HEK293T (cell line): ENCODE results near the gene ETFRF1.

Experiments used
- CTCF ChIA-PET: fragments of 350-600 bp; formaldehyde crosslinking; extraction: SDS; loops from one replicate; lab custom pipeline; 2021; ENCODE audit warnings: antibody characterized with exemption, inconsistent platforms; lab: Yijun Ruan, JAX
- POLR2A ChIA-PET: fragments of 350-600 bp; formaldehyde crosslinking; extraction: SDS; loops from one replicate; lab custom pipeline; 2020; ENCODE audit warnings: antibody characterized with exemption, inconsistent platforms; lab: Yijun Ruan, JAX
- DNase-seq: peaks from one replicate; pipeline ENCODE4 v3.0.0; 2012; ENCODE audit warnings: mixed read lengths; ENCODE audit errors: extremely low spot score
- ARNT ChIP-seq: fragments of 450-650 bp; IDR thresholded peaks from 2 replicates; pipeline ENCODE4 v1.6.1; 2017; ENCODE audit warnings: mild to moderate bottlenecking
- BHLHE40 ChIP-seq: fragments of 450-650 bp; IDR thresholded peaks from 2 replicates; pipeline ENCODE4 v1.6.1; 2016; ENCODE audit warnings: mild to moderate bottlenecking, moderate library complexity, borderline replicate concordance
- CTBP1 ChIP-seq: fragments of 450-650 bp; IDR thresholded peaks from 2 replicates; pipeline ENCODE4 v1.6.1; 2016; ENCODE audit warnings: borderline replicate concordance
- ELF4 ChIP-seq: fragments of 450-650 bp; IDR thresholded peaks from 2 replicates; pipeline ENCODE4 v1.6.1; 2017; ENCODE audit warnings: antibody characterized with exemption
- FOXA1 ChIP-seq: fragments of 450-650 bp; IDR thresholded peaks from 2 replicates; pipeline ENCODE4 v1.6.1; 2016; ENCODE audit warnings: mild to moderate bottlenecking
- FOXK2 ChIP-seq: fragments of 450-650 bp; IDR thresholded peaks from 2 replicates; pipeline ENCODE4 v1.6.1; 2016; ENCODE audit warnings: mild to moderate bottlenecking
- FOXM1 ChIP-seq: fragments of 450-650 bp; IDR thresholded peaks from 2 replicates; pipeline ENCODE4 v1.6.1; 2017; ENCODE audit warnings: mild to moderate bottlenecking, borderline replicate concordance
- HDGF ChIP-seq: fragments of 450-650 bp; IDR thresholded peaks from 2 replicates; pipeline ENCODE4 v1.6.1; 2017; ENCODE audit warnings: antibody characterized with exemption, borderline replicate concordance
- L3MBTL2 ChIP-seq: fragments of 450-650 bp; conservative IDR thresholded peaks from 2 replicates; pipeline ENCODE4 v1.6.1; 2016; ENCODE audit warnings: mild to moderate bottlenecking
- LEF1 ChIP-seq: fragments of 450-650 bp; IDR thresholded peaks from 2 replicates; pipeline ENCODE4 v1.6.1; 2017; ENCODE audit warnings: mild to moderate bottlenecking, borderline replicate concordance
- NFRKB ChIP-seq: fragments of 450-650 bp; IDR thresholded peaks from 2 replicates; pipeline ENCODE4 v1.6.1; 2016; ENCODE audit warnings: mild to moderate bottlenecking, moderate library complexity
- SP1 ChIP-seq: fragments of 450-650 bp; IDR thresholded peaks from 2 replicates; pipeline ENCODE4 v1.6.1; 2017
- SUZ12 ChIP-seq: fragments of 450-650 bp; IDR thresholded peaks from 2 replicates; pipeline ENCODE4 v1.6.1; 2016; ENCODE audit warnings: mild to moderate bottlenecking
- TARDBP ChIP-seq: fragments of 450-650 bp; IDR thresholded peaks from 2 replicates; pipeline ENCODE4 v1.6.1; 2016
- ZNF384 ChIP-seq: fragments of 450-650 bp; IDR thresholded peaks from 2 replicates; pipeline ENCODE4 v1.6.1; 2016
- TF ChIP-seq, protein P1 (sequence below): fragments of 450-650 bp; IDR thresholded peaks from 2 replicates; pipeline ENCODE4 v1.6.1; 2016

ETFRF1 gene

DNA sequence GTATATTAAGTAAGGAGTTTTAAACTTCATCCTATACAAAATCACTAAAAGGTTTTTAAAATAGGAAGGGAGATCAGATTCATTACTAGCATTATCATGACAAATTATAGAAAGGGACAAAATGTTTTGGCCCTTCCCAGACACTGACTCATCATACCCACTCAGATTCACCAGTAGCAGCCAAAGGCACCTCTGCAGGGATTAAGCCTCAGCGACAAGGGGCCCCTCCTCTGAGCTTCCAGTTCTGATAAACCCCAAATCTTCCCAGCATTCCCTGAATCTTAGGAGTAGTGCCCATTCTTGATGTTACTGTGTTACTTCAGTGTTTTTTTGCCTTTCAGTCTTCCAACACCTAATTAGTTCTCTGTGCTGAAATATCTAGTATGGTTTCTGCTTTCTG, 41.2 kb downstream of the ETFRF1 start:
- ChIA-PET CTCF (interaction anchor here (1.0 kb wide), 1 partner anchor 152 kb away, joined by 5 read pairs; no protein-coding TSS in a partner anchor), POLR2A (no interaction called here)
- TF ChIP-seq FOXM1 (no peak), SUZ12 (no peak), FOXA1 (no peak), CTBP1 (no peak), ELF4 (no peak), TARDBP (no peak), HDGF (no peak), ARNT (no peak), ZNF384 (no peak), L3MBTL2 (no peak), FOXK2 (no peak), LEF1 (no peak), BHLHE40 (no peak), NFRKB (no peak), SP1 (no peak)
- DNase-seq: no peak

DNA sequence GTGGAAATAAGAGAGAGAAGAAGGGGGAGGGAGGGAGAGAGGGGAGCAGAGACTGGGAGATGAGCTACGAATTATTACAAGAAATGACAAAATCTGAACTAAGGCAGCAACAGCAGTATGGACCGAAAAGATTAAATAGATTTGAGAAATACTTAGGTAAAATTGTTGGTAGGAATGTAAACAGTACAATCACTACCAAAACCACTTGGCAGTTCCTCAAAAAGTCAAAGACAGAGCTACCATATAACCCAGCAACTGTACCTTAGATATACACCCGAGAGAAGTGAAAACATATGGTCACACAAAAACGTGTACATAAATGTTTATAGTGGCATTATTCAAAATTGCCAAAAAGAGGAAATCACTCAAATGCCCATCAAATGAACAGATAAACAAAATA, 41.6 kb downstream of the ETFRF1 start:
- TF ChIP-seq L3MBTL2 (no peak), LEF1 (no peak), ELF4 (no peak), NFRKB (no peak), BHLHE40 (no peak)
- no peak for DNase-seq
- CTCF ChIA-PET: interaction anchor here (1.0 kb wide), 1 partner anchor 151 kb away, joined by 5 read pairs; no protein-coding TSS in a partner anchor
- POLR2A ChIA-PET: no interaction called here

DNA sequence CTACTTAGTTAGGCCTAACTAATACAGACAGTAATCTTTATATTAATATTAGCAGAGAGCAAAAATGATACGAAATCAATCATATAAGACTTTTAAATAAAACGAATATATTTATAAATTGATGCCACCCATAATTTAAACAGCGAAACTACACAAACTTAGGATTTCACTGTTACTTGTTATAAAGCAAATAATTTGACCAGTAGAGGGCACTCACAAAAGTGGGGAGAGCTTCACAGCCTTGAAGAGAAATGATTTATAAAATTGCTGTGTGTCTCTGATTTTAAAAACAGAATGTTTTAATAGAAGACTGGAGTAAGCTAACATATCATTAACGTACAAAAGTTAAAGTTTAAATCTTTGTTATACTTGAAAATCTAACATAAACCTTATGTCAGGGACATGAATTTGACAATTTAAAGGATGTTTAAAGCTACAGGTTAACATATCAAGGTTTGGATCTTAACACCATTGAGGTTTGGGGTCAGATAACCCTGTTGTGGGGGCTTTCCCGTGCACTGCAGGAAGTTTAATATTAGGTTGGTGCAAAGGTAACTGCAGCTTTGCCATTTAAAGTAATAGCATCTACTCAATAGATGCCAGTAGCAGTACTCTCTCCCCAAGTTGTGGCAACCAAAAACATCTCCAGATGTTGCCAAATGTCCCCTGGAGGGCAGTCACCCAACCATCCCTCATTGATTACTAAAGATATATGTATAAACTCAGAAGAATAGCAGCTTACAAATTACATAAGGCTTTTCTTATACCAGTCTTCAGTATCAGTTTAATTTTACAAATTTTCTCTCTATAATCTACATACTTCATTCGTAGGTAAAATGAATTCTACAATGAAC, 46.4 kb downstream of the ETFRF1 start:
- DNase-seq: peak; percentile 10
- POLR2A ChIA-PET: no interaction called here
- TF ChIP-seq SP1 (no peak), FOXM1 (no peak), ARNT (no peak), L3MBTL2 (no peak), ZNF384 (no peak), BHLHE40 (no peak), TARDBP (no peak), HDGF (no peak), ELF4 (no peak), LEF1 (no peak), FOXK2 (no peak), SUZ12 (no peak), FOXA1 (no peak), CTBP1 (no peak), NFRKB (no peak)
- TF ChIP-seq, protein P1, sequence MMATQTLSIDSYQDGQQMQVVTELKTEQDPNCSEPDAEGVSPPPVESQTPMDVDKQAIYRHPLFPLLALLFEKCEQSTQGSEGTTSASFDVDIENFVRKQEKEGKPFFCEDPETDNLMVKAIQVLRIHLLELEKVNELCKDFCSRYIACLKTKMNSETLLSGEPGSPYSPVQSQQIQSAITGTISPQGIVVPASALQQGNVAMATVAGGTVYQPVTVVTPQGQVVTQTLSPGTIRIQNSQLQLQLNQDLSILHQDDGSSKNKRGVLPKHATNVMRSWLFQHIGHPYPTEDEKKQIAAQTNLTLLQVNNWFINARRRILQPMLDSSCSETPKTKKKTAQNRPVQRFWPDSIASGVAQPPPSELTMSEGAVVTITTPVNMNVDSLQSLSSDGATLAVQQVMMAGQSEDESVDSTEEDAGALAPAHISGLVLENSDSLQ: no peak
- CTCF ChIA-PET: interaction anchor here (0.6 to 1.6 kb wide), 9 partner anchors 9 to 227 kb away, joined by 3 to 7 read pairs (median 4); partner anchors contain the start of gene KRAS

DNA sequence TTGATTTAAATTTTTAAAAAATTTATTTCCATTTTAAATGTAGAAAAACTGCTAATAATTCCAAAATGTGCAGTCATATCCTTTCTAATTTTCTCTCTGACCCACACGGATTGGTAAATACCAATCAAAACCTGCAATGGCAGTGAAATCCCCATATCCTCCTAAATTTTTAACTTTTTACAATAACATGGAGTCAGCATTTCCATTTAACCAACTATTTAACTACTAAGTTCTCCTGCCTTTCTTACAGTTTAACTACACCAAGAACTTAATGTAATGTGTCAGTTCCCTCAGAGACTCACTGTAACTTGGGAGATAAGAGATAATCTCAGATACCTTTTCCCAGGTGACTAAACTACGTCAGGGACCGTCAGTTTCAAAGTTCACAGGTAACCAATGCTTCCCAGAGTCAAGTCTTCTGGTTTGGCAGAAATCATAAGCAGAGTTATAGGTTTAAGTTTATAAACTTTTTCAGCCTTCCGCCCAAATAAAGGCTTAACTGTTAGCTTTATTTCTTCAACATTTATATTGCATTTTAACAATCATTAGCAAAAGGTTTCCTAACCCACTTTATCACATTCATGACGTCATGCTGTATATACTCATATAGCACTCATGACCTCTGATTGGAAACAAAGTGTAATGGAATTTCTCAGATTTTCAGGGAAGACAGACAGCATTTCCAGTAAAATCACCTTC, 48.1 kb downstream of the ETFRF1 start:
- no peak for DNase-seq
- TF ChIP-seq FOXK2 (no peak), CTBP1 (no peak), HDGF (no peak), L3MBTL2 (no peak), SUZ12 (no peak), LEF1 (no peak), ARNT (no peak)
- ChIA-PET CTCF (no interaction called here), POLR2A (no interaction called here)

DNA sequence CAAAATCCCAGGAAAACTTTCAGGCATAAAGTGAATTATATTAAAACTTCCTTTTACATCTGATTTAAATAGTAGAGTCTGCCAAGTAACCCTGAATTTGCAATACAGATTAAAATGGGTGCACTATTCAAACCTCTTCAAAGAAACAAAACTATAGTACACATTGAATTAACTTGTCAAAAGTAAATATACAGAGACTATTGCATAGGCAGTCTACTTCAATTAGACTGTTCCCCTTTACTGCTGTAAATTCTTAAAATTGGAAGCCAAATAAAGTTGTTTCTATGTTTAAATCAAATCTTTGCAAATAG, 48.6 kb downstream of the ETFRF1 start:
- POLR2A ChIA-PET: no interaction called here
- CTCF ChIA-PET: no interaction called here

DNA sequence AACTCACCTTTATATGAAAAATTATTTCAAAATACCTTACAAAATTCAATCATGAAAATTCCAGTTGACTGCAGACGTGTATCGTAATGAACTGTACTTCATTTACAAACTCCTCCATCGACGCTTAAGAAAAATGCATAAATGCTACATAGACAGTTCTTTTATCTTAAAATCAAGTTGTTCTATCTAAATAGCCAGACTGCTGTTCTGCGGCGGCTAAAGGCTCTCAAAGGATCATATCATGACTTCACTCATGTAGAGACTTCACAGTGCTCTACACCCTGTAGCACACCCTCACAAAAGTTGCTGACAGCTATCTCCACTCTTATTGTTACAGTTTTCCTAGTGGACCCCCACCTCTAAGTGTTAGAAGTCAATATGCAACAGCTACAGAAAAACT, 50.5 kb downstream of the ETFRF1 start:
- DNase-seq: no peak
- CTCF ChIA-PET: no interaction called here
- TF ChIP-seq ELF4 (no peak), NFRKB (no peak), CTBP1 (no peak), FOXK2 (no peak), ARNT (no peak), SUZ12 (no peak), LEF1 (no peak)
- POLR2A ChIA-PET: no interaction called here

More for the DNA sequence above, 48.6 kb downstream of the ETFRF1 start:
- DNase-seq: no peak
- no peak for TF ChIP-seq FOXM1
- no peak for TF ChIP-seq LEF1

DNA sequence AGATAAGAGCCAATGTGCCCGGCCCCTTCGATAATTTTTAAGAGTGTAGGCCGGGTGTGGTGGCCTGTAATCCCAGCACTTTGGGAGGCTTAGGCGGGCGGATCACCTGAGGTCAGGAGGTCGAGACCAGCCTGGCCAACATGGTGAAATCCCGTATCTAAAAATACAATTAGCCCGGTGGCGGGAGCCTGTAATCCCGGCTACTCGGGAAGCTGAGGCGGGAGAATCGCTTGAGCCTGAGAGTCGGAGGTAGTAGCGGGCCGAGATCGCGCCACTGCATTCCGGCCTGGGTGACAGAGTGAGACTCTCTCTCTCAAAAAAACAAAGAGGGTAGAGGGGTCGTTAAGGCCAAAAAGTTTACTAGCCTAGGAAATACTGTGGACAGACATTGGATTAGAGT, 53.1 kb downstream of the ETFRF1 start:
- TF ChIP-seq HDGF (no peak), SUZ12 (no peak), FOXA1 (no peak), L3MBTL2 (no peak), FOXK2 (no peak), NFRKB (no peak), LEF1 (no peak), BHLHE40 (no peak), ELF4 (no peak), TARDBP (no peak), FOXM1 (no peak), CTBP1 (no peak), ARNT (no peak), ZNF384 (no peak), SP1 (no peak)
- TF ChIP-seq, protein P1: no peak
- no peak for DNase-seq
- CTCF ChIA-PET: no interaction called here
- POLR2A ChIA-PET: no interaction called here
